ENCODE results near the gene UGT8. TPM values are rescaled to one million over a fixed set of nuclear protein-coding genes. Genes with fewer than 3 reads are reported as not detected.

UGT8 gene
- total RNA-seq, 2 donors from 2014 or later, result 42.8 to 54.0 TPM

DNA sequence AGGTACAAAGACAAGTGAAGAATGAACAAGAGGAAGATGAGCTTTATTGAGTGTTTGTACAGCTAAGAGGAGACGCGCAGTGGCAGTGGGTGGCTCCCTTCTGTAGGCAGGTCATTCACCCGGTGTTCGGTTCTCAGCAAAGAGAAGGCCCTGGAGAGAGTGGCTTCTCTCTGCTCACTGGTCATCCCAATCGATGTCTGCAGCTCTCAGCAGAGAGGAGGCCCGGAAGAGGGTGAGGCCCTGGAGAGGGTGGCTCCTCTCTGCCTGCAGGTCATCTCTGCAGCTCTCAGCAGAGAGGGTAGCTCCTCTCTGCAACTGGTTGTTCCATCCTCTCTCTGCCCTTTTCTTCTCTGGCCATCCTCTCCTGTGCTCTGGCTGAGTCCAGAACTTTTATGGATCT is 126.5 kb downstream of the UGT8 start:
- TF ChIP-seq, protein P1, sequence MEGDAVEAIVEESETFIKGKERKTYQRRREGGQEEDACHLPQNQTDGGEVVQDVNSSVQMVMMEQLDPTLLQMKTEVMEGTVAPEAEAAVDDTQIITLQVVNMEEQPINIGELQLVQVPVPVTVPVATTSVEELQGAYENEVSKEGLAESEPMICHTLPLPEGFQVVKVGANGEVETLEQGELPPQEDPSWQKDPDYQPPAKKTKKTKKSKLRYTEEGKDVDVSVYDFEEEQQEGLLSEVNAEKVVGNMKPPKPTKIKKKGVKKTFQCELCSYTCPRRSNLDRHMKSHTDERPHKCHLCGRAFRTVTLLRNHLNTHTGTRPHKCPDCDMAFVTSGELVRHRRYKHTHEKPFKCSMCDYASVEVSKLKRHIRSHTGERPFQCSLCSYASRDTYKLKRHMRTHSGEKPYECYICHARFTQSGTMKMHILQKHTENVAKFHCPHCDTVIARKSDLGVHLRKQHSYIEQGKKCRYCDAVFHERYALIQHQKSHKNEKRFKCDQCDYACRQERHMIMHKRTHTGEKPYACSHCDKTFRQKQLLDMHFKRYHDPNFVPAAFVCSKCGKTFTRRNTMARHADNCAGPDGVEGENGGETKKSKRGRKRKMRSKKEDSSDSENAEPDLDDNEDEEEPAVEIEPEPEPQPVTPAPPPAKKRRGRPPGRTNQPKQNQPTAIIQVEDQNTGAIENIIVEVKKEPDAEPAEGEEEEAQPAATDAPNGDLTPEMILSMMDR (IDR thresholded peaks at IDR 0.05), result no peak
- no peak for DNase-seq
- H3K9ac ChIP-seq (ENCODE audit: low read depth in 2 of 2, low read length in 2 of 2), result no peak overlapping the region
- H3K4me1 ChIP-seq, result no peaks in the 10 kb centered on the region
- no peaks in the 10 kb centered on the region for H3K36me3 ChIP-seq
- no peak overlapping the region for H3K4me3 ChIP-seq
- H3K27ac ChIP-seq, result no peak overlapping the region
- H3K27me3 ChIP-seq, result no peaks in the 10 kb centered on the region
- no peaks in the 10 kb centered on the region for H3K9me3 ChIP-seq
- intact Hi-C loops (cut with DNase I), result no loop called here

DNA sequence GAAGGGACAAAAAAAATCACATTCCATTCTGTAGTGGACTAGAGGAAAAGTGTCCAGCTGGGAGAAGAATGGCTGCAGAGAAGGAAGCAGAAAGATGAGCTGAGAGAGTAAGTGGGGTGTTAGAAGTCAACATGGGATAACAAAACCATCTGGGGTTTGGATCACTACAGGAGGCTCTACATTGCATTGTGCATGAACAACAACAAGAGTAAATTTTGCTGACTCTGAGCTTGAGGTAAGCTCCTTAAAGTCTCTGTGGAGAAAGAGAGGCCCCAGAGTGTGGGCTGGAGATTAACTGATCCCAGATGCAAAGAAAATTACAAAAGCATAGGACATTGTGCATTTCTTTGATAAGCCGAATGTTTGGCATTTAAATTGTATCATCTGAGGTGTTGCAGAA is 128.9 kb downstream of the UGT8 start:
- no peak for DNase-seq
- no peaks in the 10 kb centered on the region for H3K9me3 ChIP-seq
- H3K4me1 ChIP-seq, result no peaks in the 10 kb centered on the region
- H3K36me3 ChIP-seq, result no peaks in the 10 kb centered on the region
- intact Hi-C loops (cut with DNase I), result no loop called here
- H3K4me3 ChIP-seq, result no peak overlapping the region
- H3K27me3 ChIP-seq, result no peaks in the 10 kb centered on the region
- H3K27ac ChIP-seq, result no peak overlapping the region
- no peak overlapping the region for H3K9ac ChIP-seq (ENCODE audit: low read depth in 2 of 2, low read length in 2 of 2)
- TF ChIP-seq, protein P1 (IDR thresholded peaks at IDR 0.05), result no peak

Small RNA genes lying within 50 kb of the gene (microRNA-seq; reads per million reads assigned to microRNA genes)
- gene MIR577, result 59.6 reads per million, percentile 46 among the genes with 10 or more reads in this experiment

All from colonic mucosa (tissue), 4 donors.